ENCODE results near the gene POU4F1.

The POU4F1 gene

GRCh38 chr13:78606471-78607408 lies 3.4 kb upstream of the POU4F1 start:
- no peak for FAIRE-seq

DNA sequence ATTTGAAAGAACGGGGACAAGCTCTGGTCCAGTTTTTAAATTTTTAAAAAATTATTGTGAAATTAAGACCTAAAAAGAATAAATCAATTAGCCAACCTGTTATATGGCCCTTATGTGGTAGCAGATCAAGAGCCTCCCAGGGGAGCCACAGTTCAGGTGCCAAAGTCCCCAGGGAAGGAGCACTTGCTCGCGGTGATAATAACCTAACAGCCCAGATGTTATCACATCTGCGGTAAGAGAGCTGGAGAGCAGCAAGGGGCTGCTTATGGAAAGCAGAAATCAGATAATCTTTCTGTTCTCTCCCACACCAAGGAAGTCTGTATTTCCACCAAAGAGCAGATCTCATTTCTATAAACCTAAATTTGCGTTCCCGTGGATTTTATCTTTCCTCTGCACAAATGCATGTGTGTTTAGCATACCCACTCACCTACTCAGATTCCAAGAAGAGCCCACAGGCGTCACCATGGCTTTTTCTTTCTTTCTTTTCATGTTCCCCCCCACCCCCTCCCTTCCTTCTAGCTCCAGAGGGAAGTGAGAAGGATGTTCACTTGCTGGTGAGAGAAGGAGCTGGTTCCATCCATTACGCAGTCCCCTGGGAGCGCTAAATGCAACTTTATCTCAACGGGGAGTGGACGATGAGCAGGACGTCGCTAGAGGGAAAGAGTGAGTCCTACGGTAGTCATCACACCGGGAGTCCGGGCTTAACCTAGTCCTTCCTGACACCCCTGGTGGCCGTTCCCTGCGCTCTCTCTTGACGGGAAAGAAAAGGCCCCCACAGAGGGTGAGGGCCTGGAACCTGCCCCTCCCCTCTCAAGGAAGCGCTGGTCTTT lies 1.6 kb upstream of the POU4F1 start:
- no peak for FAIRE-seq

DNA sequence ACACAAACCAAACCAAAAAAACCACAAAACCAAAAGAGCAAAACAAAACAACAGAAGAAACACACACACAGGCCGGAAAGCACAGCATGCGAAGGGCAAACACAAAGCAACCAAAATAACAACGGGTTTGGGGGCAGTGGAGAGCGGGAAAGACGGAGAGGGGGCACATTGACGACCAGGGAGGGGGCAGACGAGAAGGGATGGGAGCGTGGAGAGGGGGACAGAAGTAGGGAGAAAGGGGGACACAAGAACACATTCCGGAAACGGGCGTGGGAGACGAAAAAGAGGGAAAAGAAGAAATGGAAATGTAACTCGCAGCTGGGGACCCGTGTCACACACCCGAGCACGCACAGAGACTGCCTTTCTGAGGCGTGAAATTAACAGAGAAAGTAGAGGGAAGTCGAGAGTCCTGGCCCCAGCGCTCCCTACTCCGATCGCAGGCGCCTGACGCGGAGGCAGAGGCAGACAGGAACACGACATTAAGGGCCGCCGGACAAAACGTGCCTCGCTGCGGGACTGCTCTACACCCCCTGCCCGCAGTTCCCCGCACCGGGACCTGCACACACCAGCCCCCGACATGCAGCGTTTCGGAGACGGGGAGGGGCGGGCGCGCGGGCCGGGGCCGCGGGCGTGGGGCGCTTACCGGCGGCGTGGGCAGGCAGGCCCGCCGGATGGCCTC lies 652 bp downstream of the POU4F1 start:
- FAIRE-seq, result no peak

GRCh38 chr13:78601874-78602560 lies 1.3 kb downstream of the POU4F1 start:
- FAIRE-seq, result no peak

- no peak for FAIRE-seq
Measured at GRCh38 chr13:78601124-78601873, 2.1 kb downstream of the POU4F1 start.

DNA sequence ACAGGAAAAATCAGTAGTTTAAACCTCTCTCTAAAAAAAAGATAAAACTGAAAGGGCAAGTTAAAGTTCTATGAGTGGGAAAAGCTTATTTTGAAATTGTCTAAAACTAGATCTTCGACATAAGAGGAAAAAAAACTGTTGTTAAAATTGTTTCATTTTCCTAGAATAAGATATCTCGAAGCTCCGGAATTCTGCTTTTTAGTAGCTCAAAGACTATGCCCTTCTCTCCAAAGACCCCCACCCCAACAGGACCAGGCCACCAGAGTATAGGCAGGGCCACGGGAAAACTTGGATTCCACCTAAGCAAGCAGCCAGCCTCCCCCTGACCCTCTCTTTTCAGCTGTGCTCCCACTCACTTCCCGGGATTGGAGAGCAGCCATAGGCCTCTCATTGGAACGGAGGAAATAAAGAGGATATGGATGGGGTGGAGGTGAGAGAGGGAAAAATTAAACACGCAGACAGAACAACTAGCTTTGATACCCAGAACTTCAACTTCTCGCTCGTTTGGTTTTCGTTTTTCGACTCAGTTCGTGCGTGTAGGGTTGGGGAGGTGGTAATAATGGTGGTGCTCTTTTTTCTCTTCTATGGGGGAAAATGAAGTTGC lies 3.0 kb downstream of the POU4F1 start:
- FAIRE-seq, result no peak

GRCh38 chr13:78599645-78600279 lies 3.6 kb downstream of the POU4F1 start:
- FAIRE-seq, result no peak

- FAIRE-seq, result no peak
Measured at GRCh38 chr13:78598966-78599644, 4.2 kb downstream of the POU4F1 start.

GRCh38 chr13:78598116-78598781 lies 5.1 kb downstream of the POU4F1 start:
- no peak for FAIRE-seq

- no peak for FAIRE-seq
Measured at GRCh38 chr13:78597602-78597932, 5.8 kb downstream of the POU4F1 start.

DNA sequence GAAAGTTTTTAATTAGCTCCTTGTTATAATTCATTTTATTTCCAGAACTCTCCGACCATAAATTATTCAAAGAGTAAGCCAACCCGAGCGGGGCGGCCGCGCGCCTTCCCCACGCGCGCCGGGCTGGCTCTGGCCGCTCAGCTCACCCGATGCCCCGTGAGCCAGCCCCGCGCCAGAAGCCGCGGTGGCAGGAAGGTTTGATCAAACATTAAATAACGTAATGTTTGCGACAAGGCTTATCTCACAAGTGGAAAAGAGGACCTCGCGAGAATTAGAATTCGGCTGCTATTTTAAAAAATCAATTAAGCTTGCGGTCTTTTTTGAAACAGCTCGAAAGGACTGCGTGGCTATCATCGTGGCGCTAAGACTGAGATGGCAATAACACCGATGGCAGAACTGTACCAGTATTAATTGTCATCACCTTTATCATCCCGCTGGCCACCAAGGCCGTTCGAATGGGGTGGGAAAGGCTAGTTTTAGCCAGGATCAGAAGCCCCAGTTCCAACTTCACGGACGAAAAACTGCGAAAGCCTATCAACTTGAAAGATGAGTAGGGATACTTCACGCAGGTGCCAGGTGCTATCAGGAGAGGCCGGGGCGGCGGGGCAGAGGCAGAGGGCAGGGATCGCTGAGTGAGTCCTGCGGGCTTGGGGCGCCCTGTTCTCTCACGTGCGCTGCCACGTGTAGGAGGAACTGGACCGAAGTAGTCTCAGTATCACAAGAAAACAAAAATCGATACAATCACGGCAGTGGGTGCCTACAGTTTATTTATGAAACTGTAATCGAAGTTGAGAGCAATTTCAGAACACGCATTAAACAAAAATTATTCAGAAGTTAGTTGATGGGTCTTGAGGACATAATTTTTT lies 6.4 kb downstream of the POU4F1 start:
- no peak for FAIRE-seq

DNA sequence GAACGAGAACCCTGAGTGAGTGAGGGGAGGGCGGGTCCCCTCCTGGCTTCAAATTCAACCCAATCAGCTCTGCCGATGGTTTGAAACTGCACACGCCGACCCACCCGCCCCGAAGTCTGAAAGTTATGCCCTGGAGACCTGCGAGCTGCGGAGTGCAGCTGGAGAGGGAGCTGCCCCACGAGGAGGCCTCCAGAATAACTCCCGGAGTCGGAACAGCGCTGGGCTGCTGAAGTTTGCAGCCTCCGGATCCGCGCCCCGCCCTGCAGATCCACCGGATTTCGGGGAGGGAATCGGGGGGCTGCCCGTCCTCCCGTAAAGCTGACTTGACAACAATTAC lies 7.0 kb downstream of the POU4F1 start:
- no peak for FAIRE-seq

DNA sequence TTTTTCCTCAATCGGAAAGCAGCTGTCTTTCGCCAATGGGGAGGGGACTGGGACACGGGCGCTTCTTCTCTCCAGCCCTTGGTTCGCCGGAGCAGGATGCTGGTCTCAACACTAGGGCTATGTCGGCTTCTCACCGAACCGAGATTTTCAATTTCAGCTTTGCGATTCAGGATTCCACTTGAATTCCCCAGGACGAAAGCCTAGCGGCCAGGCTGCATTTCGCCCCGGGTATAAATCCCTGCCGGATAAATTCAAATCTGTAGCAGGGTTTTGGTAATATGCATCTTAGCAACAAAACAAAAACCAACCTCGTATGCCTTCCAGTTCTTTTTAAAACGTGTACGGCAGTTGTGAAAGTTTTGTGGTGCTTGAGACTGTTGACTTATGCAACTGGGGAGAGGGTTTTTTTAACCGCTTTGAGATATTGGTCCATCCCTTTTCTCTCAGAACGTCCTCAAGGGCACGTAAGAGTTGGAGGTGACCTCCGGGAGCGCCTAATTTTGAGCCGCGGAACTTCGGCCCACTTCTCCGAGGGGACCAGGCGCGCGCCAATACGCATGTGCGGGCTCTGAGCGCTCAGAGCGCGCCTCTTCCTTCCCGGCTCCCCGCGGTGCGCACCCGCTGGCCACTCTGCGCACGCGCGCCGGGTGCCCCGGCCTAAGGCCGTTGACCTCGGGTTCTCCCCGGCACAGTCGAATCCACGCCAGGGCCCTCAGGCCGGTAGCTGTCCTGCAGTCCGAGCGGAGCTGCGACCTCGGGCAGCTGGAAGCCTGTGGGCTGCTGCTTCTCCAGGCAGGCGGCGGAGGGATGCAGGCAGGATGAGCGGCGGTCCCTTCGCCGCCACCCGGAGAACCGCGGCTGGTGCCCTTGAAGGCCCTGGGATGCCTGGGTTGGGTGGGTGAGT lies 7.6 kb downstream of the POU4F1 start:
- no peak for FAIRE-seq

- no peak for FAIRE-seq
Measured at GRCh38 chr13:78594456-78594975, 8.8 kb downstream of the POU4F1 start.

GRCh38 chr13:78593652-78594455 lies 9.5 kb downstream of the POU4F1 start:
- no peak for FAIRE-seq

- no peak for FAIRE-seq
Measured at GRCh38 chr13:78593129-78593528, 10.2 kb downstream of the POU4F1 start.

GRCh38 chr13:78592584-78592983 lies 10.8 kb downstream of the POU4F1 start:
- no peak for FAIRE-seq
